GM23338 (cell line): ENCODE measurements around the gene PCDH17. TPM values are rescaled to one million over a fixed set of nuclear protein-coding genes. Genes with fewer than 3 reads are reported as not detected.

ENCODE experiments used
- ATAC-seq: fragments of 200-7000 bp; cut with Tn5 transposase; 3 replicates; pipeline ENCODE4 v1.9.1; 2020
- DNase-seq: peaks from one replicate; pipeline ENCODE4 v3.0.0-alpha.2; 2015; ENCODE audit warnings: low spot score
- H2AFZ ChIP-seq: fragments of 200-600 bp; sonication (generic); 2 replicates; pipeline ENCODE4 v1.8.0; 2016; ENCODE audit warnings: antibody characterized with exemption, mild to moderate bottlenecking, moderate library complexity
- H3F3A ChIP-seq: fragments of 200-600 bp; sonication (generic); replicated peaks from 2 replicates; pipeline ENCODE4 v1.8.0; 2017; ENCODE audit warnings: antibody characterized with exemption, mixed run types, low read depth
- H3K27ac ChIP-seq: fragments of 200-600 bp; sonication (generic); 2 replicates; pipeline ENCODE4 v1.6.1; 2016; ENCODE audit warnings: low read depth
- H3K27me3 ChIP-seq: fragments of 200-600 bp; sonication (generic); 2 replicates; pipeline ENCODE4 v1.8.0; 2016; ENCODE audit warnings: mild to moderate bottlenecking, mixed run types, moderate library complexity; ENCODE audit not compliant: insufficient read depth
- H3K36me3 ChIP-seq: fragments of 200-600 bp; sonication (generic); 2 replicates; pipeline ENCODE4 v1.8.0; 2016; ENCODE audit warnings: mild to moderate bottlenecking; ENCODE audit not compliant: insufficient read depth
- H3K4me1 ChIP-seq: fragments of 200-600 bp; sonication (generic); 2 replicates; pipeline ENCODE4 v1.8.0; 2016; ENCODE audit warnings: mild to moderate bottlenecking, moderate library complexity; ENCODE audit not compliant: insufficient read depth
- H3K4me2 ChIP-seq: fragments of 200-600 bp; sonication (generic); 2 replicates; pipeline ENCODE4 v1.7.1; 2017; ENCODE audit warnings: mixed run types
- H3K4me3 ChIP-seq: fragments of 200-600 bp; sonication (generic); 2 replicates; pipeline ENCODE4 v1.6.1; 2016; ENCODE audit warnings: mixed run types
- H3K79me2 ChIP-seq: fragments of 200-600 bp; sonication (generic); replicated peaks from 2 replicates; pipeline ENCODE4 v1.8.0; 2017; ENCODE audit warnings: mild to moderate bottlenecking; ENCODE audit not compliant: insufficient read depth
- H3K9me2 ChIP-seq: fragments of 200-600 bp; sonication (generic); 2 replicates; pipeline ENCODE4 v1.8.0; 2017; ENCODE audit not compliant: insufficient read depth
- H4K20me1 ChIP-seq: fragments of 200-600 bp; sonication (generic); replicated peaks from 2 replicates; pipeline ENCODE4 v1.8.0; 2017; ENCODE audit warnings: mild to moderate bottlenecking; ENCODE audit not compliant: insufficient read depth
- H3K27ac Mint-ChIP-seq: 2 replicates; pipeline ENCODE4 v1.8.0; 2020; ENCODE audit warnings: inconsistent platforms, mild to moderate bottlenecking, moderate library complexity, mixed read lengths
- H3K27me3 Mint-ChIP-seq: 3 replicates; pipeline ENCODE4 v1.8.0; 2022; ENCODE audit warnings: low read depth, mild to moderate bottlenecking, moderate library complexity, mixed read lengths, inconsistent platforms; ENCODE audit not compliant: insufficient read depth, poor library complexity
- H3K36me3 Mint-ChIP-seq: 3 replicates; pipeline ENCODE4 v1.8.0; 2021; ENCODE audit warnings: low read depth, mild to moderate bottlenecking, inconsistent platforms, moderate library complexity, mixed read lengths
- H3K4me1 Mint-ChIP-seq: 3 replicates; pipeline ENCODE4 v1.8.0; 2020; ENCODE audit warnings: mild to moderate bottlenecking, inconsistent platforms, mixed read lengths
- H3K4me3 Mint-ChIP-seq: 3 replicates; pipeline ENCODE4 v1.8.0; 2021; ENCODE audit warnings: moderate library complexity, mild to moderate bottlenecking, inconsistent platforms, mixed read lengths
- H3K9me3 Mint-ChIP-seq: 3 replicates; pipeline ENCODE4 v1.8.0; 2020; ENCODE audit warnings: moderate library complexity, mild to moderate bottlenecking, inconsistent platforms, mixed read lengths
- CREB1 ChIP-seq: fragments of 250-450 bp; sonication (Bioruptor Pico); IDR thresholded peaks from 2 replicates; pipeline ENCODE4 v1.5.0; 2020; ENCODE audit warnings: low read depth, mild to moderate bottlenecking, moderate library complexity
- EZH2 ChIP-seq: fragments of 200-600 bp; sonication (generic); IDR thresholded peaks from one replicate; pipeline ENCODE4 v1.8.0; 2017; ENCODE audit warnings: antibody characterized with exemption, mild to moderate bottlenecking, low read depth; ENCODE audit not compliant: unreplicated experiment
- EZH2phosphoT487 ChIP-seq: fragments of 200-600 bp; sonication (generic); IDR thresholded peaks from one replicate; pipeline ENCODE4 v1.8.1; 2018; ENCODE audit warnings: antibody characterized with exemption; ENCODE audit not compliant: unreplicated experiment
- JUNB ChIP-seq: IDR thresholded peaks from one replicate; pipeline ENCODE4 v1.6.1; 2016; ENCODE audit warnings: antibody characterized with exemption; ENCODE audit not compliant: unreplicated experiment
- ZNF114 ChIP-seq: fragments of 250-450 bp; sonication (Bioruptor Pico); IDR thresholded peaks from 2 replicates; pipeline ENCODE4 v1.5.0; 2020; ENCODE audit warnings: mild to moderate bottlenecking, moderate library complexity
- polyA plus RNA-seq: library from polyadenylated mRNA; unstranded; fragments of >200 nt; fragmentation: Nextera tagmentation; extraction: Ambion mirVana; gene quantifications from 2 replicates; pipeline ENCODE4 v1.2.1, GENCODE V29; 2016
- total RNA-seq: library from RNA; depleted of rRNA; stranded (reverse); fragments of >200 nt; shearing (Covaris generic); gene quantifications from 2 replicates; pipeline ENCODE4 v1.2.3, GENCODE V29; 2014
- TF ChIP-seq, protein P1 (sequence below), 2 experiments: fragments of 200-600 bp in 1 of 2; sonication (generic) in 1 of 2; conservative IDR thresholded peaks; 2 replicates each; pipeline versions ENCODE4 v1.5.1 to v1.6.1; 2016 to 2017; ENCODE audit warnings: antibody characterized with exemption in 2 of 2, low read depth in 2 of 2, mild to moderate bottlenecking in 2 of 2, moderate library complexity in 1 of 2

PCDH17 gene
- total and polyA plus RNA-seq, 2 experiments from 2014 or later = 0.27 to 1.3 TPM

DNA sequence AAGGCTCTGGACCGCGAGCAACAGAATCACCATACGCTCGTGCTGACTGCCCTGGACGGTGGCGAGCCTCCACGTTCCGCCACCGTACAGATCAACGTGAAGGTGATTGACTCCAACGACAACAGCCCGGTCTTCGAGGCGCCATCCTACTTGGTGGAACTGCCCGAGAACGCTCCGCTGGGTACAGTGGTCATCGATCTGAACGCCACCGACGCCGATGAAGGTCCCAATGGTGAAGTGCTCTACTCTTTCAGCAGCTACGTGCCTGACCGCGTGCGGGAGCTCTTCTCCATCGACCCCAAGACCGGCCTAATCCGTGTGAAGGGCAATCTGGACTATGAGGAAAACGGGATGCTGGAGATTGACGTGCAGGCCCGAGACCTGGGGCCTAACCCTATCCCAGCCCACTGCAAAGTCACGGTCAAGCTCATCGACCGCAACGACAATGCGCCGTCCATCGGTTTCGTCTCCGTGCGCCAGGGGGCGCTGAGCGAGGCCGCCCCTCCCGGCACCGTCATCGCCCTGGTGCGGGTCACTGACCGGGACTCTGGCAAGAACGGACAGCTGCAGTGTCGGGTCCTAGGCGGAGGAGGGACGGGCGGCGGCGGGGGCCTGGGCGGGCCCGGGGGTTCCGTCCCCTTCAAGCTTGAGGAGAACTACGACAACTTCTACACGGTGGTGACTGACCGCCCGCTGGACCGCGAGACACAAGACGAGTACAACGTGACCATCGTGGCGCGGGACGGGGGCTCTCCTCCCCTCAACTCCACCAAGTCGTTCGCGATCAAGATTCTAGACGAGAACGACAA is 1.8 kb downstream of the PCDH17 start:
- Mint-ChIP-seq H3K4me3 (peak overlapping the region; percentile 89), H3K36me3 (no peaks in the 10 kb centered on the region), H3K27ac (no peak overlapping the region), H3K27me3 (peaks cover 67% of the 10 kb centered on the region), H3K4me1 (peaks cover 22% of the 10 kb centered on the region), H3K9me3 (no peaks in the 10 kb centered on the region; the same call in 1 of the 3 replicates)
- DNase-seq (peak; percentile 88), ATAC-seq (peak; percentile 53)
- peak overlapping the region; percentile 99 for H3K4me2 ChIP-seq
- H3K27me3 ChIP-seq = peaks cover 92% of the 10 kb centered on the region
- no peak overlapping the region for H3K27ac ChIP-seq
- TF ChIP-seq, protein P1, sequence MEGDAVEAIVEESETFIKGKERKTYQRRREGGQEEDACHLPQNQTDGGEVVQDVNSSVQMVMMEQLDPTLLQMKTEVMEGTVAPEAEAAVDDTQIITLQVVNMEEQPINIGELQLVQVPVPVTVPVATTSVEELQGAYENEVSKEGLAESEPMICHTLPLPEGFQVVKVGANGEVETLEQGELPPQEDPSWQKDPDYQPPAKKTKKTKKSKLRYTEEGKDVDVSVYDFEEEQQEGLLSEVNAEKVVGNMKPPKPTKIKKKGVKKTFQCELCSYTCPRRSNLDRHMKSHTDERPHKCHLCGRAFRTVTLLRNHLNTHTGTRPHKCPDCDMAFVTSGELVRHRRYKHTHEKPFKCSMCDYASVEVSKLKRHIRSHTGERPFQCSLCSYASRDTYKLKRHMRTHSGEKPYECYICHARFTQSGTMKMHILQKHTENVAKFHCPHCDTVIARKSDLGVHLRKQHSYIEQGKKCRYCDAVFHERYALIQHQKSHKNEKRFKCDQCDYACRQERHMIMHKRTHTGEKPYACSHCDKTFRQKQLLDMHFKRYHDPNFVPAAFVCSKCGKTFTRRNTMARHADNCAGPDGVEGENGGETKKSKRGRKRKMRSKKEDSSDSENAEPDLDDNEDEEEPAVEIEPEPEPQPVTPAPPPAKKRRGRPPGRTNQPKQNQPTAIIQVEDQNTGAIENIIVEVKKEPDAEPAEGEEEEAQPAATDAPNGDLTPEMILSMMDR (conservative IDR thresholded peaks at IDR 0.05; ENCODE audit: low read depth in 2 of 2) = peak; percentile 66 to 92
- no peak for TF ChIP-seq JUNB
- peak; percentile 81 for TF ChIP-seq CREB1 (CRISPR knock-in tag)
- H3K9me2 ChIP-seq = no peaks in the 10 kb centered on the region
- no peaks in the 10 kb centered on the region for H3K36me3 ChIP-seq
- no peaks in the 10 kb centered on the region; the same call in 1 of the 2 replicates for H4K20me1 ChIP-seq
- H2AFZ ChIP-seq = peak overlapping the region; percentile 100
- peaks cover 16% of the 10 kb centered on the region for H3F3A ChIP-seq
- peaks cover 11% of the 10 kb centered on the region for H3K4me1 ChIP-seq
- H3K4me3 ChIP-seq = peak overlapping the region; percentile 81
- no peaks in the 10 kb centered on the region for H3K79me2 ChIP-seq

DNA sequence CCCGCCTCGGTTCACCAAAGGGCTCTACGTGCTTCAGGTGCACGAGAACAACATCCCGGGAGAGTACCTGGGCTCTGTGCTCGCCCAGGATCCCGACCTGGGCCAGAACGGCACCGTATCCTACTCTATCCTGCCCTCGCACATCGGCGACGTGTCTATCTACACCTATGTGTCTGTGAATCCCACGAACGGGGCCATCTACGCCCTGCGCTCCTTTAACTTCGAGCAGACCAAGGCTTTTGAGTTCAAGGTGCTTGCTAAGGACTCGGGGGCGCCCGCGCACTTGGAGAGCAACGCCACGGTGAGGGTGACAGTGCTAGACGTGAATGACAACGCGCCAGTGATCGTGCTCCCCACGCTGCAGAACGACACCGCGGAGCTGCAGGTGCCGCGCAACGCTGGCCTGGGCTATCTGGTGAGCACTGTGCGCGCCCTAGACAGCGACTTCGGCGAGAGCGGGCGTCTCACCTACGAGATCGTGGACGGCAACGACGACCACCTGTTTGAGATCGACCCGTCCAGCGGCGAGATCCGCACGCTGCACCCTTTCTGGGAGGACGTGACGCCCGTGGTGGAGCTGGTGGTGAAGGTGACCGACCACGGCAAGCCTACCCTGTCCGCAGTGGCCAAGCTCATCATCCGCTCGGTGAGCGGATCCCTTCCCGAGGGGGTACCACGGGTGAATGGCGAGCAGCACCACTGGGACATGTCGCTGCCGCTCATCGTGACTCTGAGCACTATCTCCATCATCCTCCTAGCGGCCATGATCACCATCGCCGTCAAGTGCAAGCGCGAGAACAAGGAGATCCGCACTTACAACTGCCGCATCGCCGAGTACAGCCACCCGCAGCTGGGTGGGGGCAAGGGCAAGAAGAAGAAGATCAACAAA is 2.6 kb downstream of the PCDH17 start:
- TF ChIP-seq, protein P1 (conservative IDR thresholded peaks at IDR 0.05; ENCODE audit: low read depth in 2 of 2) = peak; percentile 28 to 49; a peak in 2 of 4 replicates
- peak; percentile 64 for TF ChIP-seq EZH2
- TF ChIP-seq ZNF114 (CRISPR knock-in tag) = no peak
- peak; percentile 25 for TF ChIP-seq EZH2phosphoT487
- no peaks in the 10 kb centered on the region; the same call in 1 of the 3 replicates for H3K9me3 Mint-ChIP-seq
- DNase-seq (peak; percentile 74), ATAC-seq (peak; percentile 4)
- Histone ChIP-seq H3K79me2 (no peaks in the 10 kb centered on the region), H3K4me3 (peak overlapping the region; percentile 81), H3K36me3 (no peaks in the 10 kb centered on the region), H2AFZ (peak overlapping the region; percentile 91), H3K27me3 (peaks cover 83% of the 10 kb centered on the region), H3K27ac (no peak overlapping the region), H3K9me2 (no peaks in the 10 kb centered on the region), H4K20me1 (no peaks in the 10 kb centered on the region; the same call in 1 of the 2 replicates), H3F3A (peaks cover 16% of the 10 kb centered on the region), H3K4me2 (peak overlapping the region; percentile 99), H3K4me1 (peaks cover 11% of the 10 kb centered on the region)
- H3K4me1 Mint-ChIP-seq = peaks cover 16% of the 10 kb centered on the region
- no peaks in the 10 kb centered on the region for H3K36me3 Mint-ChIP-seq
- H3K27ac Mint-ChIP-seq = no peak overlapping the region
- peak overlapping the region; percentile 89 for H3K4me3 Mint-ChIP-seq
- H3K27me3 Mint-ChIP-seq = peaks cover 58% of the 10 kb centered on the region
